GM18498 (cell line): ENCODE measurements around the gene MATR3.
A peak's percentile ranks its signal among the peaks of the same experiment; 100 is the strongest.
"Not testable (repeated sequence)": the region's sequence is repeated elsewhere in the genome, so short reads cannot be mapped to it uniquely, and the experiment has no call there.

ENCODE experiments used
- ATAC-seq: cut with Tn5 transposase; IDR thresholded peaks from one replicate; pipeline ENCODE4 v1.9.1; 2021; ENCODE audit warnings: mild to moderate bottlenecking, moderate library complexity; ENCODE audit not compliant: unreplicated experiment

The MATR3 gene

DNA sequence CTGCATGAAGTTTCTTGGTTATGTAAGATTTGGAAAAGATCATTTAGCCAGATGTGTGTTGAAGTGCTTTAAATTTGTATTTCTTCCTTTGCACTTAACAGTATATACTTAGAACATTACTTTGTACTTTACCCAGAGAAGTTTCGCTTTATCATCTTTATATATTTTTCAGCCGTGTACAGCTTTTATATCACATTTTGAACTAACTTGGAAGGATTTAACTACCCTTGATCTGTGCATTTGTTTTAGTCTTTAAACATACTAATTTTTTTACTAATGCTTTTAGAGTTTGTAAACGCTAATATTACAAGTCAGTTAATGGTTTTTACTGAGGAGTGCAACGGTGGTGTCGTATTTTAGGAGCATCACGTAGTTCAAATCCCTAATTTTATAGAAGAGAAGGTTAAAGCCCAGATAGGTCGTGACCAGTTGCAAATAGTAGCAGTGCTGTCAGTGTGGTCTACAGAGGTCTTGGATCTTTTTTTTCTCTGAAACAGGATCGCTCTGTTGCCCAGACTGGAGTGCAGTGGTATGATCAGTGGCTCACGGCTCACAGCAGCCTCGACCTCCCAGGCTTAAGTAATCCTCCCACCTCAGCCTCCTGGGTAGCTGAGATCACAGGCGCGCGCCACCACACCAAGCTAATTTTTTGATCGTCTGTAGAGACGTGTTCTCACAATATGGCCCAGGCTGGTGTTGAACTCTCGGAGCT is 2.0 kb downstream of the MATR3 start:
- no peak for ATAC-seq

DNA sequence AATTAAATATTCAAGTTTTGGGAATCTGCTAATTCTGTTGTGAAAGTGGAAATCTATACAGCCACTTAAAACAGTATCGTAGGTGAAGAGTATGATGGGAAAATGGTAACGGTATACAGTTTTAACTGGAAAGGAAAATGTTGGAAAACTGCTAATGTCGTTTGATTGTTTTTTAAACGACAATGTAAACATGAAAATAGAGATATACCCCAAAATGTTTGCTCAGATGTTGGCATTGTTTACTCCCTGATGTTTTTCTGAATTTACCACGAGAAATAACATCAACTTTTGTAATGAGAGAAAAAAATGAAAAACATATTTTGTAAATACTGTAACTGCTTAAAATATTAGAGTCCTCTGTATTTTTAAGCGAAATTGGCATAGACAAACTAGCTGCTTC is 2.7 kb downstream of the MATR3 start:
- ATAC-seq: no peak

DNA sequence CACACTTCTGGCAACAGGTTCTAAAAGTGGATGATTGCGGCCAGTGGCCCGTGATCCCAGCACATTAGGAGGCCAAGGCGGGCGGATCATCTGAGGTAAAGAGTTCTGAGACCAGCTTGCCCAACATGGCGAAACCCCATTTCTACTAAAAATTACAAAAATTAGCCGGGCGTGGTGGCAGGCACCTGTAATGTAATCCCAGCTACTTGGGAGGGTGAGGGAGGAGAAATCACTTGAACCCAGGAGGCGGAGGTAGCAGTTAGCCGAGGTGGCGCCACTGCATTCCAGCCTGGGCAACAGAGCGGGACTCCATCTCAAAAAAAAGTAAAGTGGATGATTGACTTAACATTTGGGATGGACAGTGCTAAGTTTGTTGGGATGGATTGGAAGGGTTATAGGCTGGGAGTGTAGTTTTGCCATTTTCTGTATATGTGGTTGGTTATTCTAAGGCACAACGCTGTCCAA is 3.4 kb downstream of the MATR3 start:
- ATAC-seq: no peak

DNA sequence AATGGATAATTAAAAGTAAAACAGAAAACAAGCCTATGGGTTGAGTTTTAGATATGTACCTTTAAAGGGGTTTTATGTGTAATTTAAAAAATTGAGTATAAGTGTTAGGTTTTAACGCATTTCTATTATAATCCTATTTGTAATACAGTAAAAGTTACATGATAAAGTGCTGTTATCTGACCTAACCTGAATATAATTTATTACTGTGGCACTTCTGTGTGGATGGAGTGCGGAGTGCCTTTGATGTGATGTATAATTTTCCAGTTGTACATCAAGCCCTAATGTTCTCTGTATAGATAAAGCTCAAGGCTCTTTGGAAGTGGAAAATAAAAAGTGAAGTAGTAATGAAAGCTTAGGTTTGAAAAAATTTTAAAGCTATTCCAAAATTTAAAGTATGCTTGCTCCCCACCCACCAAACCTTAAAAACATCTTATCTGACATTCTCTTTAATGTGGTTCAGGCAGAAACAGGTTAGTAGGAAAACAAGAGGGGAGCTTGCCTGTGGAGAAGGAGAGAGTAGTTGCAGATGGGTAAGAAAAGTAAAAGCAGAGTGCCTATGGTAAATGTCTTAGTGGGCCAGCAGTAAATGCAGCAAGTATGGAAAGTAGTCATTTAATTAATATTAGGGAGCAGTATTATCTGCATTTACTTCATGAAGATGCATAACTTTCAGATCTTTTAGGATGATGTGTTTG is 4.0 kb downstream of the MATR3 start:
- ATAC-seq: no peak

DNA sequence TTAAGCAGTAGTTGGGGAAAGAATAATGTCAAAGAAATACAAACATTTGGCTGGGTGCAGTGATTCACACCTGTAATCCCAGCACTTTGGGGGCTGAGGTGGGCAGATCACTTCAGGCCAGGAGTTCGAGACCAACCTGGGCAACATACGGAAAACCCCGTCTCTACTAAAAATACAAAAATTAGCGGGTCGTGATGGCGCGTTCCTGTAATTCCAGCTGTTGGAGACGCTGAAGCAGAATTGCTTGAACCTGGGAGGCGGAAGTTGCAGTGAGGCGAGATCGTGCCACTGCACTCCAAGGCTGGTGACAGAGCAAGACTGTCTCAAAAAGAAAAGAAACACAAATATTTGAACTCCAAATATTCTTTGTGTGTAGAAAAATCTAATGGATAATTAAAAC is 4.7 kb downstream of the MATR3 start:
- ATAC-seq: no peak

DNA sequence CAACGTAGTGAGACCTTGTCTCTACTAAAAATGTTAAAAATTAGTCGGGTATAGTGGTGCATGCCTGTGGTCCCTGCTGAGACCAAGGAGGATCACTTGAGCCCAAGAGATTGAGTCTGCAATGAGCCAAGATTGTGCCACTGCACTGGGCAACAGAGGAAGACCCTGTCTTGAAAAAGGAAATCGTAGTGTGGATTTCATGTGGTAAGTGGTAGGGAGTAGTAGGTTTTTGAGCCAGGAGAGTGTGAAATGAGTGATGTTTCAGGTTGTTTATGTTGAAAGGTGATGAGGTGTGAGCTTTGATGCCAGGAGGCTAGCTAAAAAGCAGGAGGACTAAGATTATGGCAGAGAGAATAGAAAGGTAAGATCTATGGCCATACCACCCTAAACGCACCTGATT is 5.9 kb downstream of the MATR3 start:
- ATAC-seq: no peak

DNA sequence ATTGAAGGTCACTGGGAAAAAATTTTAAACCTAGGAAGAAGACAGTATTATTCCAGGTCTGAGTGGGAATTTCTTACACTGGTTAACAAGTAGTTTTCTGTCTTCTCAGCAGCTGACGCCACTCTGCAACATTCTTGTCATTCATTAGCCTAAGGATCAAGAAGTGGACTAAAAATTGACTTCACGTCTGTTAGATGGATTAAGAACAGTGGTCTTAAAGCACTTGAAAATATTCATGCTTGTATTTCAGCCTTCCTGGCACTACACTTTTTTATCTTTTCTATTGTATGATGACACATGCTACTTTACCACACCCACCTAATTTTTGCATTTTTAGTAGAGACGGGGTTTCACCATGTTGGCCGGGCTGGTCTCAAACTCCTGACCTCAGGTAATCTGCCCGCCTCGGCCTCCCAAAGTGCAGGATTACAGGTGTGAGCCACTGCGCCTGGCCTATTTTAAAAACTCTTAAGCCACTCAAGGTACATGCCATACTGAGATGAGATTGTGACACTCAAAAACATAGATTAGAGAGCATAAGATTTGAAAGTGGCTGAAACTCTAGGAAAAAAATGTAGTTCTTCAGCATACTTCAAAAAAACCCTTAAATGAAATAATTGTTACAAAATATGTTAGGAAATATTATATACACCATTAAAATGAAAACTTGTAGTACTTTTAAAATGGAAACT is 8.4 kb downstream of the MATR3 start:
- no peak for ATAC-seq

DNA sequence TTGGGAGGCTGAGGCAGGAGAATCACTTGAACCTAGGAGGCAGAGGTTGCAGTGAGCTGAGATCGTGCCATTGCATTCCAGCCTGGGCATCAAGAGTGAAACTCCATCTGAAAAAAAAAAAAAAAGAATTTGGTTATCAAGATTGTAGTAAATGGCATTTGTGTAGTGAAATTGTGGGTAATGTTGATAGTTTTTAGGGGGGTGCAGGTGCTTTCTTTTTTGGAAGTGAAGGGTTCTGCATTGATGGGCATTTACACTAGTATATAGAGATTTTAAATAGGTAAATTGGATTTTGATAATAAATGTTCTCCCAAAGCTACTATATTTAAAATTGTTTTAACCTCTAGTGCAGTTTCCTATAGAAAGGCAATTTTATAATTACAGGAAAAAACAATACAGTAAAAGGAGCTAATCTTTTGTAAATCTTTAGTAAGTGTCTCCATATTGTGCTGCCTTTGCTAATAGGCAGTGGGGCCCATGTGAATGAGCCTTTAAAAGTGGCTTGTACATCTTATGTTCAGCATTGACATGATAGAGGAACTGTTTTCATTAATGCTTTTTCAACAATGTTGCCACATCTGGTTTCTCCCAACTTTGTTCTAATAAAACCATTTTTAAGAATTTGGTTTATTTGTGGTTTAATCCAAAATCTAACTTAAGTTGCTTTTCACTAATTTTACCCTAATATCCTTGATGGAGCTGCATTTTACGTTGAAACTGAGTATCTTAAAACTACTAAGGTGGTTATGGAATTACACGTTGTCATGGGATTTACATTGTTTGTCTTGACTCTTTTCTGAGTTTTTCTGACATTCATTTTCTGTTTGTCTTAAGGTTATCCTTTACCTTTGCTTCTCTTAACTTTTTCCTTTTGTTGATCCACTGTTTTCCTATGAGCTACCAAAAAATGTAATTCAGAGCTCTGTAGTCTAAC is 11.1 kb downstream of the MATR3 start:
- ATAC-seq: no peak

DNA sequence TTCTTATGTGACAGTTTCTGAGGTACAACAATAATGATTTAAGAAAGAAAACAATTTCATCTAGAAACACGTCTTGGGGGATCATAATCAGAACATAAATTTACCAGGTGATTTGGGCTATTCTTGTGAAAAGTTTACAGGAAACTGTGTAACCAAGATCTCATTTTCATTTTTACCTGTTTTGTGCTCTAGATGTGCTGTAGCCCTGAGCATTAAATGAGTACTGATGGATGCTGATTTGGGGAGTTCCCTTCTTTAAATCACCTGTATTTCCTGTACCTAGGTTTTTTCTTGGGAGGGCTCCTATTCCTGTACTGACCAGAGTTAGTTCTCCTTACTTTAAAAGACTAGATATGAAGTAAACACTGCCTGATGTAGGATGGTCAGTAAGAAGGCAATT is 12.7 kb downstream of the MATR3 start:
- ATAC-seq: no peak

DNA sequence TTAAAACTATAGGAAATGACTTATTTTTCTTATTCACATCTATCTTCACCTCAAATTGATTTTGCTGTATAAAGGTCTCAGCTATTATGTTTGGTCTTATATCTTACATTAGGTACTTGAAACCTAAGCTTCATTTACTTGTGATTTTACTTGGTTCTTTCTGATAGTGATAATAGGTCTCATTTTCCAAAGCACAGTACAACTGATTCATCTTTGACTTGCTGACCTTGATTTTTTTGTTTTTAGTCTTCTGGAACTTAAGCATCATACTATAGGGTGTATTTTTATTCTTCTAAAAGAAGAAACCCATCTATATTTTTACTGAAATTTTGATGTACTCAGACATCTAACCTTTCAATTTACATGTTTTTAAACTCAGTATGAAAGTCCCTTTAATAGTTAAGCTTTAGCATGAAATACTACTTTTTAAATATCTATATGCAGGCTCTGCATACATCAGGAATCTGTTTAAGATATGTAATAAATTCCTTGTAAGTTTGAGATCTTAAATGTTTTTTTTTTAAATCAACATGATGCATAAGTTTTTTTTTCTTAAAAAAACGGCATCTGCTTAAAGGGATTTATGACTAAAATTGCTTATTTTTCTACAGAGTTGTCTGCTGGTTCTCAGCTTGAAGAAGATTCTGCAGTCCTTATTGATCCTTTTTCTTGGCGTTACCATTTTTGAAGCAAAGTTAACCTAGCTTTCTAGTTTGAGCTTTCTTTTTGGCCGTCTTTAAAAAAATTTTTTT is 13.3 kb downstream of the MATR3 start:
- ATAC-seq: no peak

DNA sequence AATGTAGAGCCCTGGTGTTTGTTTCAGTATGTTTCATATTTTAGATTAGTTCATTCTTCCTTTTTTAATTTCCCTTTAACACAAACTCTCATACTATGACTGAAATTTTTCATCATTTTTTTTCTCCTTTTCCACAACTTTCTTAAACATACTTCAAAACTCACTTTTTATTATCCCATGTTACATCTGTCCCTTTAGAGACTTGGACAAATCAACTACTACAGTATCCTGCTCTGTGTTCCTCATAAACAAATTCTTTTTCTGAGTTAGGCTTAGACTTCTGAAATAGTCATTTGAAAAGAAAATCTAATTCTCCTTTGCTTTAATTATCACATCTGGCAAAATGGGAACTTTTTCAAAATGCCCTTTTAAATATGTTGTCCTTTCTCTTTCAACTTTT is 15.3 kb downstream of the MATR3 start:
- no peak for ATAC-seq

DNA sequence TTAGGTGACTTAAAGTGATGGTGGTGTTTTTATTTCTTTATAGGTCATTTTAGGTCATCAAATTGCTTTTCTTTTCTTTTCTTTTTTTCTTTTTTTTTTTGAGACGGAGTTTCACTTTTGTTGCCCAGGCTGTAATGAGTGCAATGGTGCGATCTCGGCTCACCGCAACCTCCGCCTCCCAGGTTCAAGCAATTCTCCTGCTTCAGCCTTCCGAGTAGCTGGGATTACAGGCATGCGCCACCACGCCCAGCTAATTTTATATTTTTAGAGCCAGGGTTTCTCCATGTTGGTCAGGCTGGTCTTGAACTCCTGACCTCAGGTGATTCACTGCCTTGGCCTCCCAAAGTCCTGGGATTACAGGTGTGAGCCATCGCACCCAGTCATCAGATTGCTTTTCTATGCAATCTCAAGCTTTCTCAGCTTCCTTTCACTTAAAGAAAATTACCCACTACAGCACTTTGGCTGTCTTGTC is 17.2 kb downstream of the MATR3 start:
- ATAC-seq: not testable (repeated sequence)

DNA sequence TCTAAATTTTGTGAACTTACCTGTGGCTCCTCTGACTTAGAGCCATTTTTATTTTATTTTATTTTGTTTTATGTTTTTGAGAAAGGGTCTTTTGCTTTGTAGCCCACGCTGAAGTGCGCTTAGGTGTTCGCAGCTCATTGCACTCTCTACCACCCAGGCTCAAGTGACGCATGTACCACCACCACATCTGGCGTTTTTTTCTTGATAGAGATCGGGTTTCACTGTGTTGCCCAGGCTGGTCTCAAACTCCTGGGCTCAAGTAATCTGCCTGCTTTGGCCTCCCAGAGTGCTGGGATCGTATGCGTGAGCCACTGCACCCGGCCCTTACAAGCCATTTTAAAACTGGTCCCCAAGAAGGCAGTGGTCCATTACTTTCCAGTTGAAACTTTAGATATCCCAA is 18.5 kb downstream of the MATR3 start:
- ATAC-seq: no peak

DNA sequence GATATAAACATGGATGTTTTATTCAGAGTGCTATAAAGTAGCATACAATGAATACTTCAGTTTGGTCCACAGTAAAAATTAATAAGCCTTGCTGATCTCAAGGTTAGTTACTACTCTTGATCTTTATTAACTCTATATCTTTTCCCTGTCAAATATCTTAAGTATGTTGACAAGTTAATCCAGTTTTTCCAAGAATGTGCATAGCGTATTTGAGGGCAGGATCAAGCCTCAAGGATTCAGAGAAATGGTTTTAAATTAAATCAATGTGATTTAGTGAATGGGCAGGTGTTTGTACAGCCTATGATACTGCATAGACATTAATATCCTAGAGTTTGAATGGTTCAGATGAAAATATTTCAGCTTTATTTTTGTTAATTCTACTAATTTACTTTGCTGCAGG is 20.7 kb downstream of the MATR3 start:
- no peak for ATAC-seq

DNA sequence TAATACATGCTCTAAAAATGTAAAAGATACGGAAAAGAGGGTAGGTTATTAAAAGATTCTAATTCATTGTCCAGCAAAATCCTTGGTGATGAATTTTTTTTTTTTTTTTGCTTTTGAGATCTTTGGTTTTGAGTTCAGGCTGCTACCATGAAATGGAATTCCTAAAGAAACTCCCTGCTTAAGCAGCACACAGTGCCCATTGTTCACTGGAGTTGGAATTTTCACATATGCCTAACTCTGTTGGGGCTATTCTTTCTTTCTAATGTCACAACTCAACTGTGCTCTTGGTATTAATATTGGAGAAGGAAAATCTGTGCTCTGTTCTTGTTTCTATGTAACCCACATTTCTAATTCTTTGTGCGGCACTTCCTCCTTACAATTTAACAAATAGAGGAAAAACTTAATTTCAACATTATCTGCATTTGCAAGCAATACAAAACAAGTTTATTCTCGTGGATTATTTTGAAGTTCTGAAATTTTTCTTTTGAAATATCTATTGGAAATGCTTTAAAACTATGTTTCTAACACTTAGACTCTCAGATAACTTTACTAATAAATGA is 21.6 kb downstream of the MATR3 start:
- no peak for ATAC-seq

DNA sequence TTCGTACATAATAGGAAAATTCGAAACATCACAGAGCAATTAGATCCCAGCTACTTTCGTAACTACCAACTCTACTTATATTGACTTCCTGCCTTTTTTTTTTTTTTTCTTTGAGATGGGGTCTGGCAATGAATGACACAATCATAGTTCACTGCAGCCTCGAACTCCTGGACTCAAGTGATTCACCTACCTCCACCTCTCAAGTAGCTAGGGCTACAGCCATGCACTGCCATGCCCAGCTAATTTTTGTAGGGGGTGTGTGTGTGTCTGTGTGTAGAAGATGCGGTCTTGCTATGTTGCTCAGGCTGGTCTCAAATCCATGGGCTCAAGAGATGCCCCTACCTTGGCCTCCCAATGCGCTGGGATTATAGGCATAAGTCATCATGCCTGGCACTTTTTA is 42.3 kb downstream of the MATR3 start:
- no peak for ATAC-seq

DNA sequence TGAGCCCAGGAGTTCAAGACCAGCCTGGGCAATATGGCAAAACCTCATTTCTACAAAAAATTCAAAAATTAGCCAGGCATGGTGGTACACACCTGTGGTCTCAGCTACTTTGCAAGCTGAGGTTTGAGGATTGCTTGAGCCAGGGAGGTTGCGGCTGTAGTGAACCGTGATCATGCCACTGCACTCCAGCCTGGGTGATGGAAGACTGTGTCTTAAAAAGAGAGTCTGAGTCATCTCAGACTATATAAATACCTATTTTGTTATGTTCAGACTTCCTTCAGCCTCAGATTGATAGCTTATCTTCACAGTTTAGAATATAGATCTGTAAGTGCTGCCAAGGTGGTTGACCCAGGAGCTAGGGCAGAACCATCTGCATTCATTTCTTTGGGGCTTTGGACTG is 46.5 kb downstream of the MATR3 start:
- ATAC-seq: no peak

DNA sequence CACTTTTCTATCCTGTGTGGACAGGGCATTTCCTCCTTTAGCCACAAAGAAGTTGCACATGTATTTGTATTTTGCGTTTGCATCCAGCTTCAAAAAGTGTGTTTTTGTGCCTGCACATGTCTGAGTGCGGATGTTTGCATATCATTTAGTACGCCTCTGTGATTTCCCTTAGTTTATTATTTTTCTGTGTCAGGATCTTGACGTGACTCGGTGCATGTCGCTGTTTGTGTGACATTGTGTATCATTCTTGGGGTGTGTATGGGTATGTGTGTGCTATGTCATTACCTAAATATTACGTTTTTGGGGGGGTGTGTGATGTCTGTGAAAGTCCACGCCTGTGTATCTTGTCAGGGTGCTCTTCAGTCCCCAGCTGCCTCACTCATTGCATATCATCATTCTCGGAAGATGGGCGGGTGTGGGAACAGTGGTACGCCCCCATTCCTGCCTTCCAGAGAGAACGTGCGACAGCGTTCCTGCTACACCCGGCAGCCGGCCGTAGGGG is 47.7 kb downstream of the MATR3 start:
- ATAC-seq: peak; percentile 25

DNA sequence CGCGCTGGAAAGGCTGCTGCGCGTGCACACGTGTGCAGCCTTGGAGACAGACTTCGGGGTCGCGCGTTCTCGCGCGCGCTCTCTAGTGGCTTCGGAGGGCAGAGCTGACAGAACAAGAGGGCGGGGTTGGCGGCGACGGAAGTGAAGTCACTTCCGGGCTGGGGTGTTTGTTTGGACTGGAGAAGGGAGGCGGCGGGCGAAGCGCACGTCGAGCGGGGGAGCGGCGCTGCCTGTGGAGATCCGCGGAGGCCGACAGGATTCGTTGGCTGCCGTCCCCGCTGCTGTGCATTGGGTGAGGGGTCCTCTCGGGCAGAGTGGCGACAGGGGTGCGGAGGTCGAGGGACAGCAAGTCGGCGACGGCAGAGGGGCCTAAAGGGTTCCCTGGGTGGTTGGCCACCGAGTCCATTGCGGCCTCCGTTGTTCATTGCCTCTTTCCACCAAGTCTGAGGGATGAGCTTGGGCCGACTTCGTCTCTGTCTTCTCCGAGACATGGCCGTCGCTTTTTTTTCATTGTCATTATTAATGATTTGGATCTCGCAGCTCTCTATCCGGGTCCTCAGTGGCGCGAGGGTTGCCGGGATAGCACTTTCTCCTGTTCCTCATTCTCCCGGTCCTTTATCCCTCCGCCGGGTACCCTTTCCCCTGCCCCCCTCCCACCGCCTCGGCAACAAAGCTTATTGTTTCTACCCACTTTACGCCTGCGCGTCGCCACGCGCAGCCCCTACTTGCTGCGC is 48.3 kb downstream of the MATR3 start, which contains the start of gene PAIP2:
TSS of gene PAIP2 (plus strand) at position 166 of the 734 bp plus-strand sequence. CDS start 21,931 bp downstream, outside the sequence.
- peak; percentile 93 for ATAC-seq
